ENCODE data around the gene PHGDH.

DNA sequence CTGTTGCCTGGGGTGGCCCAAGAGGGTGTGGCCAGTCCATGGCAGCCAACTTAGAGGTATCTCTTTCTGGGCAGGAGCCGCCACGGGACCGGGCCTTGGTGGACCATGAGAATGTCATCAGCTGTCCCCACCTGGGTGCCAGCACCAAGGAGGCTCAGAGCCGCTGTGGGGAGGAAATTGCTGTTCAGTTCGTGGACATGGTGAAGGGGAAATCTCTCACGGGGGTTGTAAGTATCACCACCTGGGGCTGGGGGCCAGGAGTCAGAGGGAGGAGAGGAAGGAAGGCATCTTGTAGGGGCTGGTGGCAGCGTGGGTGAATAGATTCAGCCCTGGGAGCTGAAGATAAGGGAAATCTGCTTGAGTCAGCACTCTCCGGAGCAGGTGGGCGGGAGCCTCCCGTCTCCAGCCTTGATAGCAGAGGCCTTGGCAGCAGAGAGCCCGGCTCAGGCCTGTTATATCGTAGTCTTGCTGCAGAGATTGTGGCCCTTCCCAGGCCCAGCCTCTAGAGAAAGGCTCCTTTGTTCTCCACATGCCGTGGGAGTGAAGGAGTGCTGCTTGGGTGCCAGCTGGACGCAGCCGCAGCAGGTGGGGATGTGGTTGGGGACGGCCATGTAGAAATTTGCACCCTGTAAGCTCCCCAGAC lies 25.4 kb downstream of the PHGDH start:
- TF ChIP-seq POLR2A (IDR thresholded peaks at IDR 0.05; ENCODE audit: low read depth, low read length) (no peak), POLR2AphosphoS5 (IDR thresholded peaks at IDR 0.05; ENCODE audit: insufficient read depth, low read depth, low read length) (no peak)
- TF ChIP-seq, protein P1, sequence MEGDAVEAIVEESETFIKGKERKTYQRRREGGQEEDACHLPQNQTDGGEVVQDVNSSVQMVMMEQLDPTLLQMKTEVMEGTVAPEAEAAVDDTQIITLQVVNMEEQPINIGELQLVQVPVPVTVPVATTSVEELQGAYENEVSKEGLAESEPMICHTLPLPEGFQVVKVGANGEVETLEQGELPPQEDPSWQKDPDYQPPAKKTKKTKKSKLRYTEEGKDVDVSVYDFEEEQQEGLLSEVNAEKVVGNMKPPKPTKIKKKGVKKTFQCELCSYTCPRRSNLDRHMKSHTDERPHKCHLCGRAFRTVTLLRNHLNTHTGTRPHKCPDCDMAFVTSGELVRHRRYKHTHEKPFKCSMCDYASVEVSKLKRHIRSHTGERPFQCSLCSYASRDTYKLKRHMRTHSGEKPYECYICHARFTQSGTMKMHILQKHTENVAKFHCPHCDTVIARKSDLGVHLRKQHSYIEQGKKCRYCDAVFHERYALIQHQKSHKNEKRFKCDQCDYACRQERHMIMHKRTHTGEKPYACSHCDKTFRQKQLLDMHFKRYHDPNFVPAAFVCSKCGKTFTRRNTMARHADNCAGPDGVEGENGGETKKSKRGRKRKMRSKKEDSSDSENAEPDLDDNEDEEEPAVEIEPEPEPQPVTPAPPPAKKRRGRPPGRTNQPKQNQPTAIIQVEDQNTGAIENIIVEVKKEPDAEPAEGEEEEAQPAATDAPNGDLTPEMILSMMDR (IDR thresholded peaks at IDR 0.05; ENCODE audit: extremely low read depth in 1 of 2, insufficient read depth in 1 of 2, low read depth in 1 of 2, low read length in 2 of 2), result no peak
